Stimulated activated naive CD8-positive, alpha-beta T cell treated with anti-CD3 and anti-CD28 coated beads, Interleukin-15, Interleukin-2, amounts not matched to agents 100 ng/mL and 50 ng/mL, for 24 hours (primary cell): Measurements from ENCODE around the gene KIAA1671.
"Not testable (repeated sequence)": the region's sequence is repeated elsewhere in the genome, so short reads cannot be mapped to it uniquely, and the experiment has no call there.

ENCODE experiments used
- H3K27ac Mint-ChIP-seq: one replicate; pipeline ENCODE4 v1.8.0; 2021; ENCODE audit warnings: mild to moderate bottlenecking, mixed read lengths
- H3K27me3 Mint-ChIP-seq: one replicate; pipeline ENCODE4 v1.8.0; 2021; ENCODE audit warnings: mixed read lengths
- H3K36me3 Mint-ChIP-seq: one replicate; pipeline ENCODE4 v1.8.0; 2021; ENCODE audit warnings: low read depth, mixed read lengths
- H3K4me1 Mint-ChIP-seq: one replicate; pipeline ENCODE4 v1.8.0; 2021; ENCODE audit warnings: low read depth, mixed read lengths
- H3K4me3 Mint-ChIP-seq: one replicate; pipeline ENCODE4 v1.8.0; 2021; ENCODE audit warnings: mild to moderate bottlenecking, mixed read lengths
- H3K9me3 Mint-ChIP-seq: one replicate; pipeline ENCODE4 v1.8.0; 2021; ENCODE audit warnings: mixed read lengths

KIAA1671 gene

DNA sequence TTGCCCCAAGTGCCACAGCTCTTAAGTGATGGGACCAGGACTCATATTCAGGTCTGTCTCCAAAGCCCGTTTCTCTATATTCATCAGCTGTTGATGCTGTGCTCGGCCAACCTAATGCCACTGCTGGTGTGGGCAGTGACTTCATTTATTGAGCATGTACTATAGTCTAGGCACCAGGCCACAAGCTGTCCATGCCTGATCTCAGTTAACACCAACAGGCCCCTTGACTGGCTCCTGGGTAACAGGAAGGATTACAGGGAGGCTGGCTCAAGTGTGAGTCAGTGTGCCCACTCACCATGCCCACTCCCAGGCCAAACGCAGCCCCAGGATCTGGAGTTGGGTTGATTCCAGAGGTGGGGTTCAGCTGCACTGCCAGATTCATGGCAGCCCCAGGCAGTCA is 258.3 kb downstream of the KIAA1671 start:
- Mint-ChIP-seq H3K9me3 (peaks cover 4% of the 10 kb centered on the region), H3K27ac (no peak overlapping the region), H3K4me1 (no peaks in the 10 kb centered on the region), H3K27me3 (peaks cover 4% of the 10 kb centered on the region), H3K36me3 (no peaks in the 10 kb centered on the region), H3K4me3 (no peak overlapping the region)

DNA sequence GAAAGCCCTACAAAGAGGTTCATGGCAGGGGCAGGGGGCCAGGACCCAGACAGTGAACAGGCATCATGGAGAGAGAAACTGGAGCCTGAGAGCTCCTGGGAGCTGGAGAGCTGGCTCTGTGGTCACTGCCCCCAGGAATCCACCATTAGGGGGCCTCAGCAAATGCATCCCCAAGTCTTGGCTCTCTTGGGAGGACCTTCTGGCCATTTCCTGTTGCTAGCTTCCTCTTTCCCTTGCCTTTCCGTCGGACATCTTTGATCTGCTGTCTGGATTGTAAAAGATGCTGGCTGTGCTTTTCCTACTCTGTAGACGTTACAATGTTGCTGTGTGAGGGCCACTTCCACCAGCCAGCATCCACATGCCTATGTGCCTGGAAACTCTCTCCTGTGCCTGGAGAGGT is 259.8 kb downstream of the KIAA1671 start:
- Mint-ChIP-seq H3K36me3 (no peaks in the 10 kb centered on the region), H3K27me3 (peaks cover 10% of the 10 kb centered on the region), H3K4me3 (no peak overlapping the region)

DNA sequence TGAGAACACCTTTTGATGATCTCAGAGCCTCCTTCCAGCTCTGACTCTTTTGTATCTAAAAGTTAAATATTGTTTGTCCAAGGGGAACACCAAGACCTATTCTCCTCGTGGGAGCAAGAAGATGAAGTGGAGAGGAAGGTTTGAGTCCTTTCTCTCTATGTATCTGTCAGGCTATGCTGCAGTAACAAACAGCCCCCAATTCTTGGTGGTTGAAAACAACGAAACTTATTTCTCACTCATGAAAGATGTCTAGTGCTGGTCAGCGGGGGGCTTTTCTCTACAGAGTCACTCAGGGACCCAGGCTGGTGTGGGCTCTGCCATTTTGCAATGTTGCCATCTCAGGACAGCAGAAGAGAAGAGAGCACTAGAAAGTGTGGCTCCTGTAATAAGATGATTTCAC is 260.7 kb downstream of the KIAA1671 start:
- peaks cover 10% of the 10 kb centered on the region for H3K27me3 Mint-ChIP-seq
- no peaks in the 10 kb centered on the region for H3K36me3 Mint-ChIP-seq
- H3K4me1 Mint-ChIP-seq = no peaks in the 10 kb centered on the region
- no peak overlapping the region for H3K27ac Mint-ChIP-seq
- H3K9me3 Mint-ChIP-seq = peaks cover 4% of the 10 kb centered on the region
- no peak overlapping the region for H3K4me3 Mint-ChIP-seq

More for the DNA sequence above, 259.8 kb downstream of the KIAA1671 start:
- no peak overlapping the region for H3K27ac Mint-ChIP-seq
- H3K4me1 Mint-ChIP-seq = no peaks in the 10 kb centered on the region
- H3K9me3 Mint-ChIP-seq = peaks cover 4% of the 10 kb centered on the region

DNA sequence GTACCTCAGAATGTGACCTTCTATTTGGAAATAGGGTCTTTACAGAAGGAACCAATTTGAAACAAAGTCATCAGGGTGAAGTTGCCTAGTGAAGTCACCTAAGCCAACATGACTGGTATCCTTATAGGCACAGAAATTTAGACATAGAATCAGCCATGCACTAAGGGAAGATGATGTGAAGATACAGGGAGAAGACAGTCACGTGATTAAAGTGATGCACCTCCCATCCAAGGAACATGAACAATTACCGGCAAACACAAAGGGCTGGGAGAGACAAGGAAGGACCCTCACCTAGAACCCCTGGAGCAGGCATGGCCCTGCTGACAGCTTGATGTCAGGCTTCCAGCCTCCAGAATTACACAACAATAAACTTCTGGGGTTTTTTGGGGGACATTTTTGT is 263.7 kb downstream of the KIAA1671 start:
- Mint-ChIP-seq H3K27me3 (peaks cover 10% of the 10 kb centered on the region), H3K27ac (no peak overlapping the region), H3K9me3 (peaks cover 4% of the 10 kb centered on the region), H3K4me3 (no peak overlapping the region), H3K36me3 (no peaks in the 10 kb centered on the region), H3K4me1 (no peaks in the 10 kb centered on the region)

DNA sequence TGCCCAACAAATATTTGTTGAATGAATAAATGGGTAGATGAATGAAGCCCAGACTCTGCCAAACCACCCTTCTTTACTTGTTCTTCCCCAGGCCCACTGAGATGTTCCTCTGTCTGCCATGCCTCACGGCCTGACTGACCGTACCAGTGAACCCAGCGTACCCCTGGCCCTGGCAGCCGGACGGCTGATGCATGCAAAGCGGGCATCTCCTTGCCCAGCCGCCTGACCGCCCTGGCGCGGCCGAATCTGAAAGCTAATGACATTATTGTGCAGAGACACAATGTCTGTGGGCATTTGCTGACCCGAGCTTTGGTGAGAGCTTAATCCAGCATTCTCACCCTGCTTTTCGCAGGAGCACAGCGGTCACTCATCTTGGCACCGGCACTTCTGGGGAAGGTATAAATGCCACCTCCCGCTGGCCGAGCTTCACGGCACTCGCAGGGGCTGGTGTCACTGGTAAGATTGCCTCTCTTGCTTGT is 266.7 kb downstream of the KIAA1671 start, which contains the start of gene CRYBB2:
CRYBB2 (plus strand) TSS at position 429 of the 479 bp plus-strand sequence. CDS start 1,791 bp downstream, outside the sequence.
- Mint-ChIP-seq H3K4me1 (no peaks in the 10 kb centered on the region), H3K27me3 (peaks cover 10% of the 10 kb centered on the region), H3K36me3 (no peaks in the 10 kb centered on the region), H3K27ac (no peak within 1 kb of the TSS), H3K9me3 (no peaks in the 10 kb centered on the region), H3K4me3 (no peak within 1 kb of the TSS)

DNA sequence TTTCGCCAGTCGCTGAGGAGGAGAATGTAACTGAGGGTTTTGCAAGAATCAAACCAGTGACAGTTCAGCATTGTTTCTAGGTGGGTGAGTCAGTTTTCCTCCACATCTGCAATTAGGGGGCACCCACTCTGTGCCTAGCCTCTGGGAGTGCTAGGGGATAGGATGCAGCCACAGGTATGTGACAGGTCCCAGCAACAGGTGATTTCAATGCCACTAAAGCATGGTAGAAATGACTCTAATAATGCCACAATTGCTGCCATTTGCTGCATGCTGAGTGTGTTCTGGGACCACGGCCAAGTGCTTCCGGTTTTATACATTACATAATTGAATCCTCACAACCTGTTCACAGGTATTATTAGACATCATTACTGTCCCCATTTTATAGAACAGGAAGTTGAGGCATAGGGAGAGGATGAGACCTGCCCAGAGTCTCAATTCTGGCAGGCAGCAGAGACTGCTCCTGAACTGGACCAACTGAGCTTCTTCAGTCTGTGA is 267.5 kb downstream of the KIAA1671 start:
- Mint-ChIP-seq H3K4me1 (no peaks in the 10 kb centered on the region), H3K27me3 (peaks cover 10% of the 10 kb centered on the region), H3K36me3 (no peaks in the 10 kb centered on the region), H3K27ac (no peak overlapping the region), H3K4me3 (no peak overlapping the region), H3K9me3 (no peaks in the 10 kb centered on the region)

DNA sequence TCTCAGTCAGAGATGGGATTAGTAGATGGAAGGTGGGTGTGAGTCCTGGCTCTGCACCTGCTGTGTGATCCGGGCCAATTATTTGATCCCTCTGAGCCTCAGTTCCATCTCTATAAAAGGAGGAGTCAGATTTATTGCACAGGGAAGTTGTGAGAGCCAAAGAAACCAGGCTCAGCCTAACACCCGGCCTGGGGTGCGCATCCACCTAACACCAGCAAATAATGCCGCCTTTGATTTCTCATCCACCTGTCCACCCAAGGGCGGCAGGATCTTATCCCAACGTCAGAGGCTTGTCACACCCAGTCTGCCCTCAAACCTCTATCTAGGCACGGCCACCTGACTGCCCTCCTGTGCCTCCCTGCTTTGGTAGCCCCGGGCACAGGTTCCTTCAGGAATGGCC is 269.3 kb downstream of the KIAA1671 start:
- Mint-ChIP-seq H3K4me1 (no peaks in the 10 kb centered on the region), H3K4me3 (no peak overlapping the region), H3K27me3 (peaks cover 7% of the 10 kb centered on the region), H3K27ac (peak overlapping the region; percentile 38), H3K36me3 (no peaks in the 10 kb centered on the region), H3K9me3 (no peaks in the 10 kb centered on the region)

DNA sequence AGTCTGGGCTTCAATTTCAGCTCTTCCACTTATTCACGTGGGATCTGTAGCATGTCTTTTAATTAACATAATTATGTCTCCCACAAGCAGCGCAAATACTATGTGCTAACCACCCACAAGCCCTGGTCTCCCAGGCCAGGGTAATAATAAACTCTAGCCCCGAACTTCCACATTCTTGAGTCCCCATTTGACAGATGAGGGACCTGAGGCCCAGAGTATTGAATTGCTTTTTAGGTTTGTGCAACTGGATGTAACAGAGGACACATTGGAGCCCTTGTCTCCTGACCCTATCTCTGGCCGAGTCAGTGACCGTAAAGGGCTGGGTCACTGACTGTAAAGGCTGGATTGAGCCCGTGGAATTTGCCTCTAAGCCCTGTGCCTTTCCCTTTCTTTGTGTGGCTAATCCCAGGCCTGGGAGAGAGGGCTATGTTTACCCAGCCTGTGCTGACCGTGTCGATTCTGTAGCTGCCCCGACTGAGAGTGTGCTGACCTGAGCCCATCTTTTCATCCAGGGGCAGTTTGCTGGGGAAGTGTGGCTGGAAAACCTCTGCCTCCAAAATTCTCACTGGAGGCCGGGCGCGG is 270.8 kb downstream of the KIAA1671 start:
- H3K36me3 Mint-ChIP-seq = no peaks in the 10 kb centered on the region
- H3K27me3 Mint-ChIP-seq = peaks cover 4% of the 10 kb centered on the region
- H3K9me3 Mint-ChIP-seq = no peaks in the 10 kb centered on the region
- H3K4me3 Mint-ChIP-seq = no peak overlapping the region
- no peak overlapping the region for H3K27ac Mint-ChIP-seq
- no peaks in the 10 kb centered on the region for H3K4me1 Mint-ChIP-seq

DNA sequence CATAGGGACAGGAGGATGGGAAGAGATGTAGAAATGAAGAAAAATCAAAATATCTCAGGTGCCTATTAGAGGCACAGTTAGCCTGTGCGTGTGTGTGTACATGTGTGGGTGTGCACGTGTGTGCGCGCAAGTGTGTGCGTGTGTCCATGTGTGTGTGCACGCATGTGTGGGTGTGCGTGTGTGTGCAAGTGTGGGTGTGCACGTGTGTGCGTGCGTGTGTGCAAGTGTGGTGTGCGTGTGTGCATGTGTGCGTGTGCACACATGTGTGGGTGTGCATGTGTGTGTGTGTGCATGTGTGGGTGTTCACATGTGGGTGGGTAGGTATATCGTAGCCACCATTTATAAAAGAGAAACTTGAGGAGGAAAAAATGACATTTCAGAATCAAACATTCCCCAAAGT is 276.3 kb downstream of the KIAA1671 start:
- Mint-ChIP-seq H3K27ac (no peak overlapping the region), H3K9me3 (no peaks in the 10 kb centered on the region), H3K4me1 (no peaks in the 10 kb centered on the region), H3K36me3 (no peaks in the 10 kb centered on the region), H3K4me3 (no peak overlapping the region), H3K27me3 (peaks cover 25% of the 10 kb centered on the region)

DNA sequence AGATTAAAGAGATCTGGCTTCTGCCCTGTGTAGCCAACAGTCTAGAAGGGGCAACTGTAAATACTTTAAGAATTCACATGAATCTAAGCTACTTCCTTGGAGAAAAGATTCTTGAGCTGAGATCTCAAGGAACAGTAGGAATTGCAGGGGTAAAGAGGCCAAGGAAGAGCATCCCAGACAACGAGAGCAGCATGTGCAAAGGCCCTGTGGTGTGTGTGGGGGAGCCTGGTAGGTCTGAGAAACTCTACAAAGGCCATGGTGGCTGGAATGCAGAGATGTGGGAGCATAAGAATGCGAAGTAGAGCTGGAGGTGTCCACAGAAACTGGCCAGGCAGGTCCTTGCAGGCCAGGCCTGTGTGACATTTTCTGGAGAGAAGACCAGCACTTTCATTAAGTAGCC is 278.2 kb downstream of the KIAA1671 start:
- H3K27ac Mint-ChIP-seq, H3K9me3 Mint-ChIP-seq: not testable (repeated sequence)
- H3K27me3 Mint-ChIP-seq = peaks cover 39% of the 10 kb centered on the region

DNA sequence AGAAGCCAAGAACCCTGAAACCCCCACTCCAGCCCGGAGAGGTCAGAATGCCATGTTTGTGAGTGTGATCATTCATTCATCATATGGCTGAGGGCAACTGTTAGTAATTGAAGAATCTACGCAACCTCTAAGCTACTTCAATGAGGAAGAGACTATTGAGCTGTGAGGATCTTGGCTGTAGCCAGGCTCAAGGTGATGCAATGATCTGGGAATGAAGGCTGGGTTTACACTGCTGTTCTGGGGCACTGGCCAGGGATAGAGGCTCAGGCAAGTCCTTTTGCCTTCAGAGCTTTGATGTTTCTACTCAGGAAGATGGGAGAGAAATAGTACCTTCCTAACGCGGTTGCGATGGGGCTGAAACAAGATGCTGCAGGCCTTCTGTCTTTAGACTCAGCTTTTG is 279.8 kb downstream of the KIAA1671 start:
- Mint-ChIP-seq H3K9me3 (no peaks in the 10 kb centered on the region), H3K27me3 (peaks cover 51% of the 10 kb centered on the region), H3K36me3 (no peaks in the 10 kb centered on the region), H3K27ac (no peak overlapping the region), H3K4me3 (no peak overlapping the region), H3K4me1 (peaks cover 4% of the 10 kb centered on the region)

More for the DNA sequence above, 278.2 kb downstream of the KIAA1671 start:
- H3K4me1 Mint-ChIP-seq, H3K4me3 Mint-ChIP-seq, H3K36me3 Mint-ChIP-seq: not testable (repeated sequence)

DNA sequence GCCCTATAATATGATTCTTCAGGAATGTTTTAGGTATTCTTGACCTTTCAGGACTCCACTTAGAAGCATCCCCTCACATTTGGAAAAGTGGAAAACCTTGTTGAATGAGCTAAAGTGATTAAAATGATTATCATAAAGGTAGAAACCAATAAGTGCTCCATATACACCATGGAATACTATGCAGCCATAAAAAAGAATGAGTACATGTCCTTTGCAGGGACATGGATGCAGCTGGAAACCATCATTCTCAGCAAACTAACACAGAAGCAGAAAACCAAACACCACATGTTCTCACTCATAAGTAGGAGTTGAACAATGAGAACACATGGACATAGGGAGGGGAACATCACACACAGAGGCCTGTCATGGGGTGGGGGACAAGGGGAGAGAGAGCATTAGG is 281.2 kb downstream of the KIAA1671 start:
- H3K36me3 Mint-ChIP-seq, H3K9me3 Mint-ChIP-seq, H3K27ac Mint-ChIP-seq, H3K4me1 Mint-ChIP-seq, H3K4me3 Mint-ChIP-seq: not testable (repeated sequence)
- H3K27me3 Mint-ChIP-seq = peaks cover 55% of the 10 kb centered on the region

DNA sequence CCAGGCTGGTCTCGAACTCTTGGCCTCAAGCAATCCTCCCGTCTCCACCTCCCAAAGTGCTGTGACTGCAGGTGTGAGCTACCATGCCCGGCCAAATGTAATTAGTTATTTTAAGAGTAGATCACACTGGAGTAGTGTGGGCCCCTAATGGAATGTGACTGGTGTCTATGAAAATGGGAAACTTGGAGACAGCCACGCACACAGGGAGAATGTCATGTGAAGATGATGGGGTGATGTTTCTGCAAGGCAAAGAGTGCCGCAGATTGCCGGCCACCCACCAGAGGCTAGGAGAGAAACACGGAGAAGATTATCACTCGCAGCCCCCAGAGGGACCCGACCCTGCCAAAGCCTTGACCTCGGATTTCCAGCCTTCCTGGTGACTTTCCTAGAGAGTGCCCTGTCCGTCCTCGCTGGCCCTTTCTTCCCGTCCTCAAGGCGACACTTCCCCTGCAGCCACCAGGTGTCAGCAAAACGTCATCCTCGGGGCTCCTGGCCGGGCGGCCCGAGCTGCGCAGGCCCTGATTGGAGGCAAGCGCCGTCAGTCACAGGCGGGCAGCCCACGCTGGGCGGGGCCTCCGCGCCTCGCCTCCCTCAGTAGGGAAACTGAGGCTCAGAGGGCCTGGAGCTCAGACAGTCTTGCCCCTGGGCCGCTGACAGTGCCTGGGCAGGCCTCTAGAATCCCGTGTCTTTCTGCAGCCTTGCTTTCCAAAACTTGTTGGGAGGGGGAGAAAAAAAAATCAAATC is 283.2 kb downstream of the KIAA1671 start:
- no peak overlapping the region for H3K27ac Mint-ChIP-seq
- no peaks in the 10 kb centered on the region for H3K9me3 Mint-ChIP-seq
- H3K36me3 Mint-ChIP-seq = no peaks in the 10 kb centered on the region
- H3K27me3 Mint-ChIP-seq = peaks cover 53% of the 10 kb centered on the region
- H3K4me3 Mint-ChIP-seq = no peak overlapping the region
- peaks cover 4% of the 10 kb centered on the region for H3K4me1 Mint-ChIP-seq

DNA sequence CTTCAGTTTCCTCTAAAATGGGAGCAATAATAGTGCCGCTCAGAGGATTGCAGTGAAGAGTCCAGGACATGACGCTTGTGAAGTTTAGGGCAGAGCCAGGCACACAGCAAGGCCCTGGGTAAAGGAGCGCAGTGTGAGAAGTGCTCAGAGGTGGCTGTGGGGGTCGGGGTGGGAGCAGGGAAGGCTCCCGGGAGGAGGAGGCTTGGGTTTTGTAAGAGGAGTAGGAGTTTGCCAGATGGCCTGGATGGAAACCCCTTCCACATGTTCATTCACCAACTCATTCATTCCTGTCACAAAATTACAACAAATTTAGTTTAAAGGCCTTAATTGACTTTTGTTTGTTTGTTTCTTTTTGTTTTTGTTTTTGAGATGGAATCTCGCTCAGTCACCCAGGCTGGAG is 283.9 kb downstream of the KIAA1671 start:
- Mint-ChIP-seq H3K27me3 (peaks cover 57% of the 10 kb centered on the region), H3K9me3 (no peaks in the 10 kb centered on the region), H3K27ac (no peak overlapping the region), H3K36me3 (no peaks in the 10 kb centered on the region), H3K4me3 (no peak overlapping the region), H3K4me1 (peaks cover 4% of the 10 kb centered on the region)

DNA sequence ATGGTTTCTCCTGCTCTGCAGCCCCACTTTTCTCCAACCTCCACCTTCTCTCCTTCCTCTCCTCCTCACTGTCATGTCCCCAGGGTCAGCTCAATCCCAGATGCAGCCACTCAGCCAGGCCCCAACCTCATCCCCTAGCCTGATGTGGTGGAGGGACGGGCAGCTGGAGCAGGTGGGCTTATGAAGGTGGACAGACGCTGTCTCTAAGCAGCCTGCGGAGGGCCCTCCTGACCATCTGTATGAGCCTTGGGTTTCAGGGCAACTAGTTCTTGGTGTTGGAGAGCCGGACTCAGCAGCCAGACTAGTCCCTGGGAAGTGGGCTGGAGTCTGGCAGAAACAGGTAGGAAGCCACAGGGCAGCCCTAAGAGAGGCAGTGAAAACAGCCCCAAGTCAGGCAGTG is 285.0 kb downstream of the KIAA1671 start:
- no peaks in the 10 kb centered on the region for H3K9me3 Mint-ChIP-seq
- peaks cover 4% of the 10 kb centered on the region for H3K4me1 Mint-ChIP-seq
- peaks cover 50% of the 10 kb centered on the region for H3K27me3 Mint-ChIP-seq
- no peak overlapping the region for H3K27ac Mint-ChIP-seq
- no peak overlapping the region for H3K4me3 Mint-ChIP-seq
- H3K36me3 Mint-ChIP-seq = no peaks in the 10 kb centered on the region
